HEK293T (cell line): ENCODE results near the gene ASPSCR1.

Experiments
- BHLHE40 ChIP-seq: fragments of 450-650 bp; IDR thresholded peaks from 2 replicates; pipeline ENCODE4 v1.6.1; 2016; ENCODE audit warnings: mild to moderate bottlenecking, moderate library complexity, borderline replicate concordance
- FOXK2 ChIP-seq: fragments of 450-650 bp; IDR thresholded peaks from 2 replicates; pipeline ENCODE4 v1.6.1; 2016; ENCODE audit warnings: mild to moderate bottlenecking
- FOXM1 ChIP-seq: fragments of 450-650 bp; IDR thresholded peaks from 2 replicates; pipeline ENCODE4 v1.6.1; 2017; ENCODE audit warnings: mild to moderate bottlenecking, borderline replicate concordance
- HDGF ChIP-seq: fragments of 450-650 bp; IDR thresholded peaks from 2 replicates; pipeline ENCODE4 v1.6.1; 2017; ENCODE audit warnings: antibody characterized with exemption, borderline replicate concordance
- L3MBTL2 ChIP-seq: fragments of 450-650 bp; conservative IDR thresholded peaks from 2 replicates; pipeline ENCODE4 v1.6.1; 2016; ENCODE audit warnings: mild to moderate bottlenecking
- SP1 ChIP-seq: fragments of 450-650 bp; IDR thresholded peaks from 2 replicates; pipeline ENCODE4 v1.6.1; 2017
- ZNF384 ChIP-seq: fragments of 450-650 bp; IDR thresholded peaks from 2 replicates; pipeline ENCODE4 v1.6.1; 2016
- TF ChIP-seq, protein P1 (sequence below): fragments of 450-650 bp; IDR thresholded peaks from 2 replicates; pipeline ENCODE4 v1.6.1; 2016

DNA sequence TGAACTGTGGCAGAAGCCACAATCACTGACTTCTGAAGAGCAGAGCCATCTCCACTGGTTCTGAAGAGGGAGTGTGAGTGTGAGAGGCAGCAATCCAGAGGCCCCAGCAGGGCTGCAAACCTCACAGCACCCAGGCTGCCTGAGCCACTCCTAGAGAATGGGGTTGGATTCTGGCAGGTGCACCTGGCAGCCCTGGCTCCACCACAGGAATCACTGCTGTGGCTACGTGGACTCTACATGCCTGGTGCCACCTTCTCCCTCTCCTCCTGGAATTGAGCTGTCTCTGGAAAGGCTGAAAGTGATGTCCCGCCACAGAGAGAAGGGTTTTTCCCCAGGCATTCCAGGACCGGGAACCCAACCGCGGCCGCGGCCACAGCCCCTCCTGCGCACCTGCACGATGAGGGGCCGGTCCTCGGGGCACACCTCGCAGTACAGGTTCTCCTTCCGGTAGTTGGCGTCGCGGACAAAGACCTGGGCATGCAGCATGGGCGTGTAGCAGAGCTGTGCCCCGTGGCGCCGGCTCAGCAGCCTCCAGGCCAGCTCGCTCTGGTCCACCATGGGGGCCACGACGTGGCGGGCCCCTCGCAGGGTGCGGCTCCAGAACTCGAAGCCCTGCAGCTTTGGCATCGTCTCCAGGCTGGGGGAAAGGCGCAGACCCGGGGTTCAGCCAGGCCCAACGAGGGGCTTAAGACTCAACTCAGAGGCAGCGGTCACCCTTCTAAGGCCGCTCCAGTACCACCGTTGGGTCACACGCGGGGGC lies 87.2 kb downstream of the ASPSCR1 start:
- TF ChIP-seq HDGF (no peak), L3MBTL2 (0 out of 2 replicates have a peak, but pooled peaks have one; percentile 23), FOXM1 (no peak), SP1 (no peak), ZNF384 (no peak), FOXK2 (no peak), BHLHE40 (no peak)
- TF ChIP-seq, protein P1, sequence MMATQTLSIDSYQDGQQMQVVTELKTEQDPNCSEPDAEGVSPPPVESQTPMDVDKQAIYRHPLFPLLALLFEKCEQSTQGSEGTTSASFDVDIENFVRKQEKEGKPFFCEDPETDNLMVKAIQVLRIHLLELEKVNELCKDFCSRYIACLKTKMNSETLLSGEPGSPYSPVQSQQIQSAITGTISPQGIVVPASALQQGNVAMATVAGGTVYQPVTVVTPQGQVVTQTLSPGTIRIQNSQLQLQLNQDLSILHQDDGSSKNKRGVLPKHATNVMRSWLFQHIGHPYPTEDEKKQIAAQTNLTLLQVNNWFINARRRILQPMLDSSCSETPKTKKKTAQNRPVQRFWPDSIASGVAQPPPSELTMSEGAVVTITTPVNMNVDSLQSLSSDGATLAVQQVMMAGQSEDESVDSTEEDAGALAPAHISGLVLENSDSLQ, result no peak
